ENCODE measurements around the gene CNPY1.

DNA sequence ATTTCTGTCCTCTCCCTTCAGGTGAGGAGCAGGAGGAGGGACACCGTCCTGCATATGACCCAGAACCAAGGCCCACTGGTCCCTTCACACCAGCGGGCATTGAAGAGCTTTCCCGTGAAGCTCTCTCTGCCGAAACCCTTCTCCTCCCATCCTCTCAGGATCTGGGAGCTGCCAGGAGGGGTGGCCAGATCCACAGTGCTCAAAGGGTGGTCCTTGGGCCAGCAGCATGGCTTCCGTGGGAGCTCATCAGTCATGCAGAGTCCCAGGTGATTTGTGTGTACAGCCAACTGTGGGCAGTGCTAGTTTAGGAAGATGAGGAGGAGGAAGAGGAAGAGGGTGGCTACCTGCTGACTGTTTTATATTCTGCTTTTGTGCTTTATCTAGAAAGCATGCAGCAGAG is 28.4 kb downstream of the CNPY1 start:
- TF ChIP-seq POLR2AphosphoS5 (IDR thresholded peaks at IDR 0.05; ENCODE audit: low read depth, low read length) = no peak
- TF ChIP-seq, protein P1, sequence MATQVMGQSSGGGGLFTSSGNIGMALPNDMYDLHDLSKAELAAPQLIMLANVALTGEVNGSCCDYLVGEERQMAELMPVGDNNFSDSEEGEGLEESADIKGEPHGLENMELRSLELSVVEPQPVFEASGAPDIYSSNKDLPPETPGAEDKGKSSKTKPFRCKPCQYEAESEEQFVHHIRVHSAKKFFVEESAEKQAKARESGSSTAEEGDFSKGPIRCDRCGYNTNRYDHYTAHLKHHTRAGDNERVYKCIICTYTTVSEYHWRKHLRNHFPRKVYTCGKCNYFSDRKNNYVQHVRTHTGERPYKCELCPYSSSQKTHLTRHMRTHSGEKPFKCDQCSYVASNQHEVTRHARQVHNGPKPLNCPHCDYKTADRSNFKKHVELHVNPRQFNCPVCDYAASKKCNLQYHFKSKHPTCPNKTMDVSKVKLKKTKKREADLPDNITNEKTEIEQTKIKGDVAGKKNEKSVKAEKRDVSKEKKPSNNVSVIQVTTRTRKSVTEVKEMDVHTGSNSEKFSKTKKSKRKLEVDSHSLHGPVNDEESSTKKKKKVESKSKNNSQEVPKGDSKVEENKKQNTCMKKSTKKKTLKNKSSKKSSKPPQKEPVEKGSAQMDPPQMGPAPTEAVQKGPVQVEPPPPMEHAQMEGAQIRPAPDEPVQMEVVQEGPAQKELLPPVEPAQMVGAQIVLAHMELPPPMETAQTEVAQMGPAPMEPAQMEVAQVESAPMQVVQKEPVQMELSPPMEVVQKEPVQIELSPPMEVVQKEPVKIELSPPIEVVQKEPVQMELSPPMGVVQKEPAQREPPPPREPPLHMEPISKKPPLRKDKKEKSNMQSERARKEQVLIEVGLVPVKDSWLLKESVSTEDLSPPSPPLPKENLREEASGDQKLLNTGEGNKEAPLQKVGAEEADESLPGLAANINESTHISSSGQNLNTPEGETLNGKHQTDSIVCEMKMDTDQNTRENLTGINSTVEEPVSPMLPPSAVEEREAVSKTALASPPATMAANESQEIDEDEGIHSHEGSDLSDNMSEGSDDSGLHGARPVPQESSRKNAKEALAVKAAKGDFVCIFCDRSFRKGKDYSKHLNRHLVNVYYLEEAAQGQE (IDR thresholded peaks at IDR 0.05; ENCODE audit: insufficient read depth in 1 of 2, low read depth in 2 of 2, low read length in 2 of 2) = no peak
